A172 (cell line): Measurements from ENCODE around the gene MAPK8IP3. TPM values are rescaled to one million over a fixed set of nuclear protein-coding genes. Genes with fewer than 3 reads are reported as not detected.
A peak's percentile ranks its signal among the peaks of the same experiment; 100 is the strongest.
"Not testable (repeated sequence)": the region's sequence is repeated elsewhere in the genome, so short reads cannot be mapped to it uniquely, and the experiment has no call there.

Source experiments
- DNase-seq: peaks from one replicate; pipeline ENCODE4 v3.0.0-alpha.2; 2015; ENCODE audit warnings: low spot score
- total RNA-seq: library from RNA; depleted of rRNA; stranded (reverse); fragments of >200 nt; shearing (Covaris generic); gene quantifications from 2 replicates; pipeline ENCODE4 v1.2.3, GENCODE V29; 2014

MAPK8IP3 gene
- total RNA-seq, 1 experiment from 2014 or later, result 26.0 TPM

DNA sequence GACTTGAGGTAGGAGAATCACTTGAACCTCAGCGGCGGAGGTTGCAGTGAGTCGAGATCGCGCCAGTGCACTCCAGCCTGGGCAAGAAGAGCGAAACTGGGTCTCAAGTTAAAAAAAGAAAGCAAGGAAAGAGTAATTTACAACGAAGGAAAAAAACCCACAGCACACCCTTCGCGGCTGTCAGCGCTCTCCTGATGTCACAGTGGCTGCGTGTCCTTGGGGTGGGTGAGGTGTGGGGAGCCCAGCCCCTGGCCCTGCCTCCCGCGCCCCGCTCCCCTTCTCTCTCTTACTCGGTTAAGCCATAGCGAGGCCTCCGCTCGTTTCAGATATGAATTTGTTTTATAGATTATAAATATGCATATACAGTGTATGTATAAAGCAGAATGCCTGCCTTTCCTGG is 28.7 kb upstream of the MAPK8IP3 start:
- no peak for DNase-seq

DNA sequence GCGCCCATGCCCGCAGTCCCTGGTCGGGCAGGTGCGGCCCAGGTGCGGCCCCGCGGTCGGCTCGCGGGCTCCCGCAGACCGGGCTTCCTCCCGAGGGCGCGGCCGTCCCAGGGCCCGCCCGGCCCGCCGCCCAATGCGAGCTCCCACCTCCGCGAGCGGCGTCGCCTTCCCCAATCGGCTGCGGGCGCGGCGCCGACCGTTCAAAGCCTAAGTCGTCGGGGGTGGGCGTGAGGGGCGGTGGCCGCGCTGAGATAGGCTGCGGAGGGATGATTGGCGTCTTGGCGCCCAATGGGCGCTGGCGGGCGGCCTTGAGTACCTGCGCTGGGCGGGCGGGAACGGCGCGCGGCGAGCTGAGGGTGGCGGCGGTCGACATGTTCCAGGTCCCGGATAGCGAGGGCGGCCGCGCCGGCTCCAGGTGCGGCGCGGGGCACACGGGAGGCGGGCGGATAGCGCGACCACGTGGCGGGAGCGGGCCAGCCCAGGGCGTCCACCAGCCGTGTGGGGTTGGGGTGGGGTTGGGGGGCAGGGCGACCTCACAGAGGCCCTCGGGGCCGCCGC is 28.0 kb upstream of the MAPK8IP3 start, which contains the start of gene JPT2:
JPT2 (plus strand) TSS at position 338 of the 558 bp plus-strand sequence; CDS start at position 372, 34 bp downstream.
- DNase-seq, result peak; percentile 90

DNA sequence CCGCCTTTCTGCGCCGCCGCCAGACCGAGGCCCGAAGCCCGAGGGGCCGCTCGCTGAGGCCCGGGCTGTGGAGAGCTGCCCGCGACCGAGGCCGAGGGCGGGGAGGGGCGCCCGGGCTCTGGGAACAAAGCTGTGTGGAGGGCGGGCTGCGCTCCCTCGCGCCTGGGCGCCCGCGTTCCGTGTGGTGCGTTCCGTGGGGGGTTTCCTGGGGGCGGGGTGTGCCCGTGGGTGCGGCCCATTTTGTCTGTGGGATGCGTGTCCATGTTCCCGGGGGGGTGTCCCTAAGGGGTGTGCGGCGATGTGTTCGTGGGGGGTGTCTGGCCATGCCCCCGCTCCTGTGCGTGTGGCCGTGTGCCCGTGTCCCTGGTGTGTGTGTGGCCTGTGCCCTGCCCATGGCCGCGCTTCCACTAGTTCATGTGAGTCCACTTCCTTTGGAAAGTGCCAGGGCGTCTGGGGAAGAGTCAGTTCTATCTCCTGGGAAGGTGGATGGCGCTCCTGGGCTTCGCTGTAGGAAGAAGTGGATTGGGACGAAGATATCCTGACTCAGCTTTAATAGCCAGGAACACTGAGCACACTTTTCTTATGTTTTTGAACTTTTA is 27.4 kb upstream of the MAPK8IP3 start:
- peak; percentile 53 for DNase-seq

DNA sequence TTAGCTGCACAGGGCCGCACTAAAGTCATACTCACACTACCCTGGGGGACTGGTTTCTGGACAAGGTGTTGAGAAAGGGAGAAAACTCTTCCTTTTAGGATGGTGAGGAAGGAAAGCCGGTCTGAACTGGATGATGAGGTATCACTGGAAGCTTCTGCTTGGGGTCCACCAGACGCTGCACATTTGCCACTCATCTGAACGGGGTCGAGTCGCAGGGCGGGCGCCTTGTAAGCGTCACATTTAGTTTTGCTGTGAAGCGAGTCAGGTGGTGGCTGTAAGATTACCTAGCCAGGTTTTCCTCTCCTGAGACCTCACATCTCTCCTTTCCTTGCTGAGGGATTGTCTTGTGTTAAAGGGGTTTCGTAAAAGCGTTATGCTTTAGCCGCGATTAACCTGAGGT is 25.6 kb upstream of the MAPK8IP3 start:
- DNase-seq, result no peak

DNA sequence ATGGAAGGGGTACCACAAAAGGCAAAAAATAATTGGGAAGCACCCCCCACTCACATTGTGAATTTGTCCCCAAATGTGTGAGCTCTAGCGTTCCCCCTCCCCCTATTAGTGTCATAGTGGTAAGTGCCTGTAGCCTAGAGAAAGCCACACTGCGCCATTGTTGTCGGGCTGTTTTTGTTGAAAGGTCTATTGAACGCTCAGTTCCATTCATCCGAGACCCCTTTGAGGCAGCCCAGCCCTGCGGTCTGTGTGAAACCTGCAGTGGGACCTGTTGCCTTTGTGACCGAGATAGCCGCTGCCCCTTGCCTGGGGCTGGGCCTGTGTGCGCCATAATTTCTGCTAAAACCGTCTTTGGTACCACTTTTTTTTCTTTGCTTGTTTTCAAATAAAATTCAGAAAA is 25.0 kb upstream of the MAPK8IP3 start:
- no peak for DNase-seq

DNA sequence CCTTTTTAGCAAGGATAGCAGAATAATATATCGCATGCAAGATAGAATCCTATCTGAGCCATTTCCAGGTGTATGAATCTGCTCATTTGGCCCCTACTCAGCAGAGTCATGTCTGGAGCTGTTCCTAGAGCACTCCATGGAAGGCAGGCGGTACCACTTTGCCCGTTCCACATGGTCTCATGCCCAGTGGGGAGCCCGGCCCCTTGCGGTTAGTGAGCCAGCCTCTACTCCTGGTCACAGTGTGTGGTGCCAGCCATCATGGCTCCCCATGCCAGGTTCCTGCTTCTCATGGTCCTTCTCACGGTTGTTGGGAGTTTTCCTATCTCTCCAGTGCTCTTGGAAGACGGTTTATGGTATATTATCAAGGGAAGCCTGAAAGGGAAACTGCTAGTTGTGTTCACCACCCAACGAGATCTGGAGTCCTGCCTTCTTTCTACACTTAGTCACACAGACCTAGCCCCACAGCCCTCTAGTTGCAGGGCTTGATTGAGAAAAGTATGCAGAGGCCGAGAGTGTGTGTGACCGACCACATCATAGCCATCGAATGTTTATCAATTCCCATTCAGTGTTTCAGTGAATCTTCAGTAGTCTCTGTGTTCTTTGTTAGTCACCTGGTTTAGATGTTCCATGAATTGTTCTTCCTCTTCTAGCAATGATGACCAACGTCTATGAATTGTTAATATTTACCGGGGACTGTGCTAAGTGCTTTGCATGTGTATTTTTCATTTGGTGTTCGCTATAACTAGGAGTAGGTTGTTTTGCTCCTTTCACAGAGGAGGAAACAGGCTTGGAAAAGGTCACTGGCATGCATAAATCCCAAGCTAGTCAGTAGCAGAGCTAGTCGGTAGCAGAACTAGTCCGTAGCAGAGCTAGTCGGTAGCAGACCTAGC is 18.3 kb upstream of the MAPK8IP3 start:
- no peak for DNase-seq

DNA sequence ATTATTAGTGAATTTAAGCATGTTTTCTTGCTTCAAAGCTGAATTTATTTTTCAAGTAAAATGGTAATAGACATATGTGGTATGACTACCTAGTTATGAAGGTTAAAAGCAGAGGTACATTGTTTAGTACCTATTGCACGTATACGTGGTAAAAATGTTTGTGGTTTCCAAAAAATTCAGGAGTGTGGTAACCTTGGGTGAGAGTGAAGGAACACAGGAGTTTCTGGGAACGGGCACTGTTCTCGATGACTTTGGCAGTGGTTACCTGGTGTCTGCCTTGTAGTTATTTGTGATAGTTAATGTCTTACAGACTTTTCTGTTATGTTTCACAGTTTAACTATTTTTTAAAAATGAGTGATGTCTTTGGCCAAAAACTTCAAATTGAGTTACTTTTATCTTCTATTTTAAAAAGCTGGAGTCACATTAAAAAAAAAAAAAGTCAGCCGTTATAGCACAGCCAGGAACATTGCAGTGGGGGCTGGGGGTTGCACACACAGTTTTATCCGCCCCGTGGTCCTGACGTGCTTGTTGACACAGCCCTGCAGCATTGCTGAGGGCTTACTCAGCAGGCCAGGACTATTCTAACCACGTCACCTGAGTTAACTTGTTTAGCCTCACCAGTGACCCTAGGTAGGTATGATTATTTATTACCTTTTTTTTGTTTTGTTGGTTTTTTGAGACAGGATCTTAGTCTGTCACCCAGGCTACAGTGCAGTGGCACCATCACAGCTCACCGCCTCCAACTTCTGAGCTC is 17.0 kb upstream of the MAPK8IP3 start:
- DNase-seq, result peak; percentile 93

DNA sequence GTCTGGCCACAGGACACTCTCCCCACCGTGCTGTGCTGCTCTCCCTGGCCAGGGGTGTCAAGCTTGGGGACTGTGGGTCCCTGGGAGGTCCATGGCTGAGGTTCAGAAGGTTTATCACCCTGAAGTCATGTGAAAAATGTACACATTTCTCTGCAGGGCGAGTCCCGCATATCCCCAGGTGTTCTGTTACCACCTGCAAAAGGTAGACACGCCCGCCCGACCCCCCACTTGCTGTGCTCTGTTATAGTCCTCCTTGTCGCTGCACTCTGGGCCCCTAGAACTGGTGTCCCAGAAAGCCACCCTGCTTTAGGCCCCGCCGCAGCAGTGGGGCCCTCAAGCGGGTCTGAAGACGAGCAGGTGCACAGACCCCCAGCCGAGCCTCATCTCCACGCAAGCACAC is 16.1 kb upstream of the MAPK8IP3 start:
- no peak for DNase-seq

DNA sequence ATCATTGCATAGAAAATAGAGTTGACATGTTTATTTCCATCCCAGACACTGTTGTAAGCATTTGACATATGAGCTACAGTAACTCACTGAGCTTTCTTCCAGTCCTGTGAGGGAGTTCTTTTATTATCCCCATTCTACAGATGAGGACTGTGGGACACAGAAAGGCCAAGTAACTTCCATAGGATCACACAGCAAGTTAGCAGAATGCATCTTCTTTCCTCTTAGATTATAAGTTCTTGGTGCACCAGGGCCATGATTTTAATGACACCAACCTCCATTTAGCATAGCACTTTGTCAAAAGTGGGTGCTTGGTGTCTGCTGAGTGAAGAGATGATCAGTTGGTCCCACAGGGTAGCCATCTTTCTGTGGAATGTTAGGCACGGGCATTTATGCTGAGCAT is 15.2 kb upstream of the MAPK8IP3 start:
- DNase-seq, result no peak

DNA sequence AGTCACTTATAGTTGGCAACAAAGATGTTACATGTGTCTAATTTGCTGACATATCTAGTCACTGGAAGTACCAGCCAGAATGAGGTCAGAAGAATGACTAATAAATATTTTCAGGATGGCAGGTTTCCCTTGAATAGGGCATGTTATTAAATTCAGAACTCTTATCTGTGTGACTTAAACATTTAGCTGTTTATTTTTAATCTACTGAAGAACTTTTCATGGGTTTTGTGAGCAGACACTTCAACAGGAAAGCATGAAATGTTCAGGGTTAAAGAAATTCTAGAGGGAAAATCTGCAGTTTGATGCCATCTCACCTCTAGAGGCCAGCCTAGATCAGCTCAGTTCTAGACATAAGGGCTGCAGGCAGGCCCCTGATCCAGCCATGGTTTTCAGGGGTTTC is 14.7 kb upstream of the MAPK8IP3 start:
- DNase-seq, result peak; percentile 88

DNA sequence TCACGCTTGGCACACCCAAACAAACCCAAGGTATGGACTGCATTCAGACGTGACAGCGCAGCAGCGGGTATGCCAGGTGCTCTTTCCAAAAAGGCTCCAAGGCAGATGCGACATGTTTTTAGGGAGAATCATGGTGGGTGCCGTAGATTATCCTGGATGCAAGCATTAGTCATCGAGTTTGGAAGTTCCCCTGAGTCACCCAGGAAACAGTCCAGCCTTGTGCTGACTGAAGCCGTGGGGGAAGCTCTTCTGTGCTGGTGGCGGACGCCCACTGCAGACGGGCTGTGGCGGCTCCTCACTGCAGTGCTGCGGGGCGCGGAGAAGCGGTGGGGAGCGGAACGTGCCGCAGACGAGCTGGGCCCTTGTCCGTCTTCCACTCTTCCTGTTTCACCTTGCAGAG is 14.0 kb upstream of the MAPK8IP3 start:
- peak; percentile 97 for DNase-seq

DNA sequence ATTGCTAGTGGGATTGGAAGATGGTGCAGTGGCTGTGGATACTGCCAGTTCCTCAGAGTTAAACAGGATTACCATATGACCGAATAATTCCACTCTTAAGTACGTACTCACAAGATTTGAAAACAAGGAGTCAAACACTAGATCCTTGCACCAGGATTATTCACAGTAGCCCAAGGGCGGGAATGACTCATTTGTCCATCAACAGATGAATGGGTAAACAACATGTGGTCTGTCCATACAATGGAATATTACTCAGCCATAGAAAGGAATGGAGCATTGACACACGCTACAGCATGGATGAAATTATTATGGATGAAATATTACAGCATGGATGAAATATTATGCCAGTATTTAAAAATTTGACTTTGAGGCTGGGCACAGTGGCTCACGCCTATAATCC is 9.1 kb upstream of the MAPK8IP3 start:
- no peak for DNase-seq

DNA sequence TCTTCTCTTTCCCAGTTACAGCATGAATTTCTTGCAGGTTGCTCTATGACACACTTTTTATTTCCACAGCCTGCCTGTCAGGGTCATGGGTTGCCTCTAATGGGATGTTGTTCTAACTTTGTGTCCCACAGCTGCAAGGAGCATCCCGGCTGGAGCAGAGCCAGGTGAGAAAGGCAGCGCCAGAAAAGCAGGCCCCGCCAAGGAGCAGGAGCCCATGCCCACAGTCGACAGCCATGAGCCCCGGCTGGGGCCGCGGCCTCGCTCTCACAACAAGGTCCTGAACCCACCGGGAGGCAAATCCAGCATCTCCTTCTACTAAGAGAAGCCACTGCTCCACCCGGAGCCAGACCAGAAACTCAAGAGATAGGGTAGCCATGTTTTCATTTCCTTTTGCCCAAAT is 7.3 kb upstream of the MAPK8IP3 start:
- no peak for DNase-seq

DNA sequence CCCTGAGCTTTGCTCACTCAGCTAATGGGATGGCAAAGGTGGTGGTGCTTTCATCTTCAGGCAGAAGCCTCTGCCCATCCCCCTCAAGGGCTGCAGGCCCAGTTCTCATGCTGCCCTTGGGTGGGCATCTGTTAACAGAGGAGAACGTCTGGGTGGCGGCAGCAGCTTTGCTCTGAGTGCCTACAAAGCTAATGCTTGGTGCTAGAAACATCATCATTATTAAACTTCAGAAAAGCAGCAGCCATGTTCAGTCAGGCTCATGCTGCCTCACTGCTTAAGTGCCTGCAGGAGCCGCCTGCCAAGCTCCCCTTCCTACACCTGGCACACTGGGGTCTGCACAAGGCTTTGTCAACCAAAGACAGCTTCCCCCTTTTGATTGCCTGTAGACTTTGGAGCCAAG is 5.7 kb upstream of the MAPK8IP3 start:
- DNase-seq, result no peak

DNA sequence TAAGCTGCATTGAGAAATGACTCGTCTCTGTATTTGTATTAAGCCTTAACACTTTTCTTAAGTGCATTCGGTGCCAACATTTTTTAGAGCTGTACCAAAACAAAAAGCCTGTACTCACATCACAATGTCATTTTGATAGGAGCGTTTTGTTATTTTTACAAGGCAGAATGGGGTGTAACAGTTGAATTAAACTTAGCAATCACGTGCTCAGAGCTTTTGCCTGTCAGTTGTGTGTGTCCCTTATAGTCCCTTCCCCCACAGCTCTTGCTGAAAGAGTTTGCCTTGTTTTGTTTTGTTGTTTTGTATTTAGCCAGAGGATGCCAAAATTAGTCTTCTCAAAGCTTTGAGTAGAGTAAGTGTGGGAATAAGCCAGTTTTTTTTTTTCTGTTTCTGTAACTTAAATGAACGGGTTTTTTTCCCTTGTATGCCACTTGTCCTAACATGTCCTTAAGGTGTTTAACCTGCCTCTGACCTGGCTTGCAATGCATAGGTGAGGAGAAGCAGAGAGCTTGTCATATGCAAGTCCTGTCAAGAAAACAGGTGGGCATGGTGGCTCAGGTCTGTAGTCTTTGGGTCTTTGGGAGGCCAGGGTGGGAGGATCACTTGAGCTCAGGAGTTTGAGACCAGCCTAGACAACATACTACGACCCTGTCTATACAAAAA is 4.6 kb upstream of the MAPK8IP3 start:
- DNase-seq, result no peak

DNA sequence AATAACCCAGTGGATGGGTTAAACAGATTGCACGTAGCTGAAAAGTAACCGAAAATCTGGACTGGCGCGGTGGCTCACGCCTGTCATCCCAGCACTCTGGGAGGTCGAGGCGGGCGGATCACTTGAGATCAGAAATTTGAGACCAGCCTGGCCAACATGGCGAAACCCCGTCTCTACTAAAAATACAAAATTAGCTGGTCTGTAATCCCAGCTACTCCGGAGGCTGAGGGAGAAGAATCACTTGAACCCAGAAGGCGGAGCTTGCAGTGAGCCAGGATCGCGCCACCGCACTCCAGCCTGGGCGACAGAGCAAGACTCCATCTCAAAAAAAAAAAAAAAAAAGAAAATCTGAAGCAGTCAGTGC is 689 bp upstream of the MAPK8IP3 start:
- DNase-seq, result not testable (repeated sequence)

DNA sequence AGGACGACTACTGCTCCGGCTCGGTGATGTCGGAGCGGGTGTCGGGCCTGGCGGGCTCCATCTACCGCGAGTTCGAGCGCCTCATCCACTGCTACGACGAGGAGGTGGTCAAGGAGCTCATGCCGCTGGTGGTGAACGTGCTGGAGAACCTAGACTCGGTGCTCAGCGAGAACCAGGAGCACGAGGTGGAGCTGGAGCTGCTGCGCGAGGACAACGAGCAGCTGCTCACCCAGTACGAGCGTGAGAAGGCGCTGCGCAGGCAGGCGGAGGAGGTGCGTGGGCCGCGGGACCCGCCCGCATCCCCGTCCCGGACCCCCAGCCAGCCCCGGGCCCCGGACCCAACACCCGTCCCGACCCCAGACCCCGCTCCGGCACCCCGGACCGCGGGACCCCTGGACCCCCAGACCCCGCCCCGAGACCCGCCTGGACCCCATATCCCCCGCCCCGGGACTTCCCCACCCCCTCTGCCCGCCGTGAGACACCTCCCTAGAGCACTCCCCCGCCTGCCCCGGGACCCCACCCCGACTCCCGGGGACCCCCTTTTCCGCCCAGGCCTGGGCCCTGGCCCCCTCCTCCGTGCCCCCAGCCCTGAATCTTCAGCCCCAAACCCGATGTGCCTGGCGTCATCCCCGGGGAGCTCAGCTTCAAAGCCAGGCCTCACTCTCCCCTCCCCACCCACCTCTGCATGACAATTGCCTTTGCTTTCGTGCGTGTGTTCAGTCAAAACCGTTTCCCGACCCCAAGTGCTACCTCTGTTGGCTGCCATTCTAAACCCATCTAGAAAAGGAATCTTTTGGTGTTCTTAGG is 594 bp downstream of the MAPK8IP3 start:
- DNase-seq, result no peak

DNA sequence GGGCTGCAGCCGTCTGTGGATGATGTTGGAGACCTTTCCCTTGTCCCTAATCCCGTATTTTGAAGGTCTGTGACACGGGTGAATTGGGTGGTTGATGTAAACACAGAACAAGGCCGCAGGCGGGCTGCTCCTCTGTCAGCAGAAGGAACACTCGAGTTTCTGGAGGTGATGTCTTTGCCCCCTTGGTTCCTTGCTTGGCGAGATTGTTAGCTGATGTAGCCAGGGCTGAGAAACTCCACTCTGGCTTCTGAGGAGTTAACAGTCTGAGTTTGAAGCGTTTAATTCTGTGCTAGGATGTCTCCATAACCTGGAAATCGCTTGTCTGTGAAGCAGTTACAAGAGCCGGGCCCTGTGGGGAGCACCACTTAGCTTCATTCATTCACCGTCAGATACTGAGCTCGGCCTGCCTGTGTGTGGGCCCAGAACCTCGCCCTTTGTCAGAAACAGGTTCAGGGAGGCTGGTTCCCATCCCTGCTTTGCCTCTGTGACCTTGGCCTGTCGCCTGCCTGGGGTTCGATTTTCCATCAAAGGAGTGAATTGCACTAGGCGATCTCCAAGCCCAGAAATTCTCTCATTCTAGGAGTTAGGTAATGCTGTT is 1.3 kb downstream of the MAPK8IP3 start:
- DNase-seq, result no peak

DNA sequence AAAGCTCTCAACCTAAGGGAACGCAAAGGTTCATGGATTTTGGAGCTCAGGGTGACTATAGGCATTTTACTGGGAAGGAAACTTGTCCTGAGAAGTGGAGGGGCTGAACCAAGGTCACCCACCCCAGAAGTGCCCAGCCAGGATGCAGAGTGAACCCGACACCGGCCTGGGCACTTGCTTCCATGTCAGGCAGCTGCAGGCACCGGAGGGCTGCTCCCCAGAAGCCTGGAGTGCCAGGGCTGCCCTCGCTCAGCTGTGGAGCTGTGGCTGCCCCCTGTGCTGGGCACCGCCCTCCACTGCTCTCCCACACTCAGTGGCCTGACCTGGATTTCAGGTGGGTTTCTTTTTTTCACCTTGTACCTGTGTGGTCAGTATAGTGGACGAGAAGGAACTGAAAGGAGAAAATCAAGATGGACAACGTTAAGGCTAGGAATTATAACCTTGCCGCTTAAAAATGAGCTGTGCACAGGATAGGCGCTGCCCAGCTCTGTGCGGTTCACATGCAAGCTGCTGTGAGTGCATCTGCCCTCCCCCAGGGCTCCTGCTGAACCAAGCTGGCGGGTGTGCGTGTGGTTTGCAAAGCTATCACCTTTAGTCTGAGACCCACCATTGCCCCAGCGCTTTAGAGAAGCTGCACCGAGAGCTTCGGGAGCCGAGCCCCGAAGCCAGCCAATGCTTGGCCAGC is 2.2 kb downstream of the MAPK8IP3 start:
- no peak for DNase-seq

DNA sequence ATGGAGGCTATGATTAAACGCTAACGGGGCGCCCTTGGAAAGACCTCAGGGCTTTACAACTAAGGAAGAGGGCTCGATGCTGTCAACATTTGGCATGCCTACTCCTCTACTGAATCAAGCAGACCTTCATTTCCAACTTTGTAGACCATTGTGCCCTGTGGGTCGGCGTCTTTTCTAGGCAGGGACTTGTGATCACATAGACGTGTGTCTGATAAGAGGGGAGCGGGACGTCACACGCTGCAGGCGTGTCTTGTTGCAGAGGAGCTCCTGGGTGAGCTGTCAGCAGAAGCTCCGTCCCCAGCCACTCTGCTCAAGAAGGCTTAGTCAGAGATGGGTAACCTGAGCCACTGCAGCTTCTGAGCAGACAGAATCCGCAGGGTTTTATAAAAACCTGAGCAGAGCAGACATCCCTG is 2.8 kb downstream of the MAPK8IP3 start:
- DNase-seq, result no peak
